ENCODE results near the gene ROCK2. TPM values are rescaled to one million over a fixed set of nuclear protein-coding genes. Genes with fewer than 3 reads are reported as not detected.

The ROCK2 gene
- polyA plus RNA-seq, 2 donors, result 3.4 to 5.4 TPM

DNA sequence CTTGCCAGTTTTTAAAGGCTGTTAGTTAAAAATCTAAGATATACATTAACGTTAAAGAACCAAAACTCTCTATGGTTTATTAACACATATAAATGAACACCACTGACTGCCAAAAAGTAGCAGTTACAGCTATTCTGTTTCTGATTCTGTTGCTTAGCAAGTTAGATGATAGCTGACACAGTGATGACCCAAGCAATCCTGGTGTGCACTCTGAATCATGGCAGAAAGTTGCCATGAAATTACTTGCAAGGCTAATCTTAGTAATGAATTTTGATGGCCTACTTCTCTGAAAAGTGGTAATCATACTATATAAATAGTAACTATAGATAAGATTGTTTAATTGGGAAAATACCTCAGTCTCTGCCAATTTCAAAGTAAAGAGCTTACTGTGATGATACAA lies 57.7 kb downstream of the ROCK2 start:
- H3K4me1 ChIP-seq (ENCODE audit: control insufficient read depth in 2 of 2, insufficient read depth in 2 of 2, low read length in 1 of 2), result no peaks in the 10 kb centered on the region
- no peaks in the 10 kb centered on the region for H3K9me3 ChIP-seq (ENCODE audit: control insufficient read depth in 2 of 2, insufficient read depth in 1 of 2, low read depth in 1 of 2, low read length in 1 of 2)
- H3K36me3 ChIP-seq (ENCODE audit: control insufficient read depth in 2 of 2, insufficient read depth in 2 of 2, low read length in 1 of 2), result no peaks in the 10 kb centered on the region
- H3K27ac ChIP-seq (ENCODE audit: low read depth in 2 of 2, low read length in 1 of 2), result no peak overlapping the region
- H3K4me3 ChIP-seq (ENCODE audit: low read depth in 1 of 2, low read length in 2 of 2), result no peak overlapping the region
- 75 to 77% methylated on average over 1 of the region's 1 CpG for WGBS, 2 donors
- no peaks in the 10 kb centered on the region for H3K27me3 ChIP-seq (ENCODE audit: control insufficient read depth in 1 of 2, insufficient read depth in 2 of 2, low read length in 2 of 2)

DNA sequence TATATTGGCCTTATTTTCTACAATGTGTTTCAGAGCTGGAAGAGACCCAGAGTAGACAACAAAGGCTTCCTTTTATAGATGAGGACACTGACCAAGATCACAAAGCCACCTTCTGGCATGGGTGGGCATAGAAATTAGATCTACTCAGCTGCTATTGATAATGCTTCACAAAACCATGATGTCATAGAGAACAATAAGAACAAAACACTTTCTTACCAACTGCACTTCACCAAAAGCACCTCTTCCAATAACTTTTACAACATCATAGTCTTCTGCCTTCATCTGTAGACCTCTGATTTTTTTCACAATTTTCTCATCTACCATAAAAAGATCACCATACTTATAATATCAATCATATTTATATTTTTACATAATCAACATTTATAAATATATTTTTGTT lies 58.1 kb downstream of the ROCK2 start:
- no peaks in the 10 kb centered on the region for H3K27me3 ChIP-seq (ENCODE audit: control insufficient read depth in 1 of 2, insufficient read depth in 2 of 2, low read length in 2 of 2)
- H3K27ac ChIP-seq (ENCODE audit: low read depth in 2 of 2, low read length in 1 of 2), result no peak overlapping the region
- no peaks in the 10 kb centered on the region for H3K36me3 ChIP-seq (ENCODE audit: control insufficient read depth in 2 of 2, insufficient read depth in 2 of 2, low read length in 1 of 2)
- no peaks in the 10 kb centered on the region for H3K9me3 ChIP-seq (ENCODE audit: control insufficient read depth in 2 of 2, insufficient read depth in 1 of 2, low read depth in 1 of 2, low read length in 1 of 2)
- no peak overlapping the region for H3K4me3 ChIP-seq (ENCODE audit: low read depth in 1 of 2, low read length in 2 of 2)
- H3K4me1 ChIP-seq (ENCODE audit: control insufficient read depth in 2 of 2, insufficient read depth in 2 of 2, low read length in 1 of 2), result no peaks in the 10 kb centered on the region

DNA sequence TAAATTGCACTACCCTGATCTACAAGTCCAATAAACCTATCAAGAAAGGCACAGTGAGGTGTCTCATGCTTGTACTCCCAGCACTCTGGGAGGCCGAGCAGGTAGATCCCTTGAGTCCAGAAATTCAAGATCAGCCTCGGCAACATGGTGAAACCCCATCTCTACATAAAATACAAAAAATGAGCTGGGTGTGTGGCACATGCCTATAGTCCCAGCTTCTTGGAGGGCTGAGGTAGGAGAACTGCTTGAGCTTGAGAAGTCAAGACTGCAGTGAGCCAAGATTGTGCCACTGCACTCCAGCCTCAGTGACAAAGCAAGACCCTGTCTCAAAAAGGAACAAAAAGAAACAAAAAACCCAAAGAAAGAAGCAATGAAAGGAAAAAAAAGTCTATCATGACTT lies 58.9 kb downstream of the ROCK2 start:
- H3K27ac ChIP-seq (ENCODE audit: low read depth in 2 of 2, low read length in 1 of 2), result no peak overlapping the region
- H3K9me3 ChIP-seq (ENCODE audit: control insufficient read depth in 2 of 2, insufficient read depth in 1 of 2, low read depth in 1 of 2, low read length in 1 of 2), result no peaks in the 10 kb centered on the region
- H3K36me3 ChIP-seq (ENCODE audit: control insufficient read depth in 2 of 2, insufficient read depth in 2 of 2, low read length in 1 of 2), result no peaks in the 10 kb centered on the region
- H3K4me3 ChIP-seq (ENCODE audit: low read depth in 1 of 2, low read length in 2 of 2), result no peak overlapping the region
- no peaks in the 10 kb centered on the region for H3K27me3 ChIP-seq (ENCODE audit: control insufficient read depth in 1 of 2, insufficient read depth in 2 of 2, low read length in 2 of 2)
- WGBS, 2 donors, result 97 to 100% methylated on average over 2 of the region's 2 CpGs
- no peaks in the 10 kb centered on the region for H3K4me1 ChIP-seq (ENCODE audit: control insufficient read depth in 2 of 2, insufficient read depth in 2 of 2, low read length in 1 of 2)

DNA sequence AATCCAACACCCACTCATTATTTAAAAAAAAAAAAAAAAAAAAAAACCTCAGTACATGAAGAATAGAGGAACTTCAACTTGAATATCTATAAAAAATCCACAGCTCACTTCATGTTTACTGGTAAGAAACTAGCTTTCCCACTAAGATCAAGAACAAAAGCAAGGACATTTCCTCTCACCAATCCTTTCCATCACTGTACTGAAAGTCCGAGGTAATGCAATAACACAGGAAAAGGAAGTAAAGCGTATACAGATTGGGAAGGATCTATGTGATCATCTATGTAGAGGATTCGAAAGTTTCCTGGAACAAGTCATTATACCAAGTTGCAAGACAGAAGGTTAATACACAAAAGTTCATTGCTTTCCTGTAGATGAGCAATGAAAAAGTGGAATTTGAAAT lies 63.2 kb downstream of the ROCK2 start:
- H3K9me3 ChIP-seq (ENCODE audit: control insufficient read depth in 2 of 2, insufficient read depth in 1 of 2, low read depth in 1 of 2, low read length in 1 of 2), result no peaks in the 10 kb centered on the region
- no peaks in the 10 kb centered on the region for H3K4me1 ChIP-seq (ENCODE audit: control insufficient read depth in 2 of 2, insufficient read depth in 2 of 2, low read length in 1 of 2)
- 80 to 91% methylated on average over 3 of the region's 3 CpGs for WGBS, 2 donors
- no peaks in the 10 kb centered on the region for H3K27me3 ChIP-seq (ENCODE audit: control insufficient read depth in 1 of 2, insufficient read depth in 2 of 2, low read length in 2 of 2)
- H3K4me3 ChIP-seq (ENCODE audit: low read depth in 1 of 2, low read length in 2 of 2), result no peak overlapping the region
- no peaks in the 10 kb centered on the region for H3K36me3 ChIP-seq (ENCODE audit: control insufficient read depth in 2 of 2, insufficient read depth in 2 of 2, low read length in 1 of 2)
- no peak overlapping the region for H3K27ac ChIP-seq (ENCODE audit: low read depth in 2 of 2, low read length in 1 of 2)

DNA sequence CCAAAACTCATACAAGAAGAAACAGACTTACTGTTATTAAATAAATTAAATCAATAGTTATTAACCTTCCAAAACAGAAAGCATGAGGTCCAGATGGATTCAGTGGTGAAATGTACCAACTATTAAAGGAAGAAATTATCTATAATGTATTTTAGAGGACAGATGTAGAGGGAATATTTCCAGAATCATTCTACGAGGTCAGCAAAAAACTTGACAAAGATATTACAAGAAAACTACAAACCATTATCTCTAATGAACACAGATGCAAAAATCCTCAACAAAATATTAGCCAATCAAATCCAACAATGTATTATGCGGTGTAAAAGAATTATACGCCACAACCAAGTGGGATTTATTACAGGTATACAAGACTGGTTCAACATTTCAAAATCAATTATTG lies 63.7 kb downstream of the ROCK2 start:
- H3K36me3 ChIP-seq (ENCODE audit: control insufficient read depth in 2 of 2, insufficient read depth in 2 of 2, low read length in 1 of 2), result no peaks in the 10 kb centered on the region
- H3K27ac ChIP-seq (ENCODE audit: low read depth in 2 of 2, low read length in 1 of 2), result no peak overlapping the region
- no peaks in the 10 kb centered on the region for H3K27me3 ChIP-seq (ENCODE audit: control insufficient read depth in 1 of 2, insufficient read depth in 2 of 2, low read length in 2 of 2)
- no peak overlapping the region for H3K4me3 ChIP-seq (ENCODE audit: low read depth in 1 of 2, low read length in 2 of 2)
- H3K9me3 ChIP-seq (ENCODE audit: control insufficient read depth in 2 of 2, insufficient read depth in 1 of 2, low read depth in 1 of 2, low read length in 1 of 2), result no peaks in the 10 kb centered on the region
- 95 to 96% methylated on average over 3 of the region's 3 CpGs for WGBS, 2 donors
- H3K4me1 ChIP-seq (ENCODE audit: control insufficient read depth in 2 of 2, insufficient read depth in 2 of 2, low read length in 1 of 2), result no peaks in the 10 kb centered on the region

DNA sequence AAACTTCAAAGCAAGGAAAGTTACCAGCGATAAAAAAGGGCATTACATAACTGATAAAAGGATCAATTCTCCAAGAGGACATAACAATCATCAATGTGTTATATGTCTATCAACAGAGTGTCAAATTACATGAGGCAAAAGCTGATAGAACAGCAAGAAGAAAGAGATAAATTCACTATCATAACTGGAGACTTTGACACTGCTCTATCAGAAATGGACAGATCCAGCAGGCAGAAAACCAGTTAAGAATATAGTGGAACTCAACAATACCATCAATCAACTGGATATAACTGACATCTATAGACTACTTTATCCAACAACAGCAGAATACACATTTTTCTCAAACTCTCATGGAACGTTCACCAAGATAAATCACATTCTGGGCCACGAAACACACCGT lies 65.0 kb downstream of the ROCK2 start:
- no peaks in the 10 kb centered on the region for H3K27me3 ChIP-seq (ENCODE audit: control insufficient read depth in 1 of 2, insufficient read depth in 2 of 2, low read length in 2 of 2)
- no peak overlapping the region for H3K27ac ChIP-seq (ENCODE audit: low read depth in 2 of 2, low read length in 1 of 2)
- H3K4me1 ChIP-seq (ENCODE audit: control insufficient read depth in 2 of 2, insufficient read depth in 2 of 2, low read length in 1 of 2), result no peaks in the 10 kb centered on the region
- H3K4me3 ChIP-seq (ENCODE audit: low read depth in 1 of 2, low read length in 2 of 2), result no peak overlapping the region
- no peaks in the 10 kb centered on the region for H3K9me3 ChIP-seq (ENCODE audit: control insufficient read depth in 2 of 2, insufficient read depth in 1 of 2, low read depth in 1 of 2, low read length in 1 of 2)
- H3K36me3 ChIP-seq (ENCODE audit: control insufficient read depth in 2 of 2, insufficient read depth in 2 of 2, low read length in 1 of 2), result no peaks in the 10 kb centered on the region
- 67 to 68% methylated on average over 4 of the region's 4 CpGs for WGBS, 2 donors

DNA sequence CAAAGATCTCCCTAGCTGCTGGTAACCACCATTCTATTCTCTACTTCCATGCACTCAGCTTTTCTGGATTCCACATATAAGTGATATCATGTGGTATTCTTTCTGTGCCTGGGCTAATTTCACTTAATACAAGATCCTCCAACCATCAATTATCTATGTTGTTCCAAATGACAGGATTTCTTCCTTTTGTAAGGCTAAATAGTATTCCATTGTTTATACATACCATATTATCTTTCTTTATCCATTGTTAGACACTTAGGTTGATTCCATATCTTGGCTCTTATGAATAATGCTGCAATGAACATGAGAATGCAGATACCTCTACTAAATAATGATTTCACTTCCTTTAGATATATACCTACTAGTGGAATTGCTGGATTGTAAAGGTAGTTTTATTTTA lies 66.2 kb downstream of the ROCK2 start:
- no peak overlapping the region for H3K27ac ChIP-seq (ENCODE audit: low read depth in 2 of 2, low read length in 1 of 2)
- no peaks in the 10 kb centered on the region for H3K4me1 ChIP-seq (ENCODE audit: control insufficient read depth in 2 of 2, insufficient read depth in 2 of 2, low read length in 1 of 2)
- H3K4me3 ChIP-seq (ENCODE audit: low read depth in 1 of 2, low read length in 2 of 2), result no peak overlapping the region
- H3K9me3 ChIP-seq (ENCODE audit: control insufficient read depth in 2 of 2, insufficient read depth in 1 of 2, low read depth in 1 of 2, low read length in 1 of 2), result no peaks in the 10 kb centered on the region
- H3K27me3 ChIP-seq (ENCODE audit: control insufficient read depth in 1 of 2, insufficient read depth in 2 of 2, low read length in 2 of 2), result no peaks in the 10 kb centered on the region
- no peaks in the 10 kb centered on the region for H3K36me3 ChIP-seq (ENCODE audit: control insufficient read depth in 2 of 2, insufficient read depth in 2 of 2, low read length in 1 of 2)

DNA sequence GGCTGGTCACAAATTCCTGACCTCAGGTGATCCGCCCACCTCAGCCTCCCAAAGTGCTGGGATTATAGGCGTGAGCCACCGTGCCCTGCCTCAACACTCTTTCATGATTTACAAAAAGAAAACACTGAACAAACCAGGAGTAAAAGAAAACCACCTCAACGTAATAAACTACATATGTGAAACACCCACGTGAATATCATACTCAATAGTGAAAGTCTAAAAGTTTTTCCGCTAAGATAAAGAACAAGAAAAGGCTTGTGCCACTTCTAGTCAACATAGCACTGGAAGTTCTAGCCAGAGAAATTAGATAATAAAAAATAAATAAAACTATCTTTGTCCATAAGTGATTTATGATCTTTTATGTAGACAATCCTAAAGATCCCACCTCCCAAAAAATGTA lies 68.5 kb downstream of the ROCK2 start:
- 74 to 83% methylated on average over 6 of the region's 6 CpGs for WGBS, 2 donors
- Histone ChIP-seq H3K4me3 (ENCODE audit: low read depth in 1 of 2, low read length in 2 of 2) (no peak overlapping the region), H3K4me1 (ENCODE audit: control insufficient read depth in 2 of 2, insufficient read depth in 2 of 2, low read length in 1 of 2) (no peaks in the 10 kb centered on the region), H3K27ac (ENCODE audit: low read depth in 2 of 2, low read length in 1 of 2) (no peak overlapping the region), H3K27me3 (ENCODE audit: control insufficient read depth in 1 of 2, insufficient read depth in 2 of 2, low read length in 2 of 2) (no peaks in the 10 kb centered on the region), H3K36me3 (ENCODE audit: control insufficient read depth in 2 of 2, insufficient read depth in 2 of 2, low read length in 1 of 2) (no peaks in the 10 kb centered on the region), H3K9me3 (ENCODE audit: control insufficient read depth in 2 of 2, insufficient read depth in 1 of 2, low read depth in 1 of 2, low read length in 1 of 2) (no peaks in the 10 kb centered on the region)

DNA sequence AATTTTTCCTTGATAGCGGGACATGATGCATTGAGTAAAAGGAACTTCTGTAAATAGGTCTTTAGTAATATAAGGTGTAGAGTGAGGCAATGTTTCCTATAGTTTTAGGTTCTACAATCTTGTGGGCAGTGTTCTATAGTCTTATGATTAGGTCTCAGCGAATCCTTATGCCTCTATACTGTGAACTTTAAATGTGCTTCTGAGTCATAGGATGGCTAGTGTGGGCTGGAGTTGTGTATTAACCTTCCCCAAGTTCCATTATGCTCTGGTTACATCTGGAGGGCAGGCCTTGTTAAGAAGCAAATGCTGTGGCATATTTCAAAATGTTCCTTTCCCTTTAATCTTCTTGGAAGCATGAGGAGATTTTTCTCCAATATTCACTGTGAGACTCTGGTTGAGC lies 73.5 kb downstream of the ROCK2 start:
- 92 to 94% methylated on average over 2 of the region's 2 CpGs for WGBS, 2 donors
- Histone ChIP-seq H3K9me3 (ENCODE audit: control insufficient read depth in 2 of 2, insufficient read depth in 1 of 2, low read depth in 1 of 2, low read length in 1 of 2) (no peaks in the 10 kb centered on the region), H3K27ac (ENCODE audit: low read depth in 2 of 2, low read length in 1 of 2) (no peak overlapping the region), H3K4me1 (ENCODE audit: control insufficient read depth in 2 of 2, insufficient read depth in 2 of 2, low read length in 1 of 2) (no peaks in the 10 kb centered on the region), H3K4me3 (ENCODE audit: low read depth in 1 of 2, low read length in 2 of 2) (no peak overlapping the region), H3K36me3 (ENCODE audit: control insufficient read depth in 2 of 2, insufficient read depth in 2 of 2, low read length in 1 of 2) (no peaks in the 10 kb centered on the region), H3K27me3 (ENCODE audit: control insufficient read depth in 1 of 2, insufficient read depth in 2 of 2, low read length in 2 of 2) (no peaks in the 10 kb centered on the region)

DNA sequence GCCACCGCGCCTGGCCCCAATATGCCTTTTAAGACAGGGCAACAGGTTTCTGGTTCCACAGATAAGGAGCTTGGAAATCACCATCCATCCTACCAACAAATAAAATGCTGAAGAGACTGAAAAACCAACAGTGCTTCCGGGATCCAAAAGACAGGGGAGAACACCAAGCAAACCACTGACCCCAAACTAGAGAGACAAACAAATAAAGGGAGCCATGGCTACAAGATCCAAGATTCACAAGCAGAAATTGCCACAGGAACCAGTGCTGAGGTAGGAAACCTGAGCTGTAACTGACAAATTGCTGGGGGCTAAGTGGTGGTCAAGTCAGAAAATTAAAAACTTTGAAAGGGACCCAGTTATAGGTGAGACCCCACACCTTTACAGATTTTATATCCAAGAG lies 76.5 kb downstream of the ROCK2 start:
- H3K4me1 ChIP-seq (ENCODE audit: control insufficient read depth in 2 of 2, insufficient read depth in 2 of 2, low read length in 1 of 2), result no peaks in the 10 kb centered on the region
- no peaks in the 10 kb centered on the region for H3K36me3 ChIP-seq (ENCODE audit: control insufficient read depth in 2 of 2, insufficient read depth in 2 of 2, low read length in 1 of 2)
- no peak overlapping the region for H3K4me3 ChIP-seq (ENCODE audit: low read depth in 1 of 2, low read length in 2 of 2)
- 96 to 98% methylated on average over 3 of the region's 3 CpGs for WGBS, 2 donors
- H3K9me3 ChIP-seq (ENCODE audit: control insufficient read depth in 2 of 2, insufficient read depth in 1 of 2, low read depth in 1 of 2, low read length in 1 of 2), result no peaks in the 10 kb centered on the region
- H3K27ac ChIP-seq (ENCODE audit: low read depth in 2 of 2, low read length in 1 of 2), result no peak overlapping the region
- no peaks in the 10 kb centered on the region for H3K27me3 ChIP-seq (ENCODE audit: control insufficient read depth in 1 of 2, insufficient read depth in 2 of 2, low read length in 2 of 2)
